ENCODE data around the gene XXYLT1. TPM values are rescaled to one million over a fixed set of nuclear protein-coding genes. Genes with fewer than 3 reads are reported as not detected.

XXYLT1 gene
- total and polyA plus RNA-seq, 2 of the 8 experiments (the other 6 are each of a cell fraction or from before 2014, with no cell fraction given): 18.9 to 23.8 TPM

GRCh38 chr3:195245531-195245951 lies 25.4 kb downstream of the XXYLT1 start:
- no peak overlapping the region for H2BK20ac ChIP-seq (ENCODE audit: low read length)
- peaks cover 0 to 6% (median 2%) of the 10 kb centered on the region in 4 experiments; a peak in 6 of 7 replicates for H3K4me1 ChIP-seq (replicated peaks in 1 of 4; ENCODE audit: control insufficient read depth in 3 of 4, insufficient read depth in 4 of 4, low read length in 3 of 4)
- no peak overlapping the region for H2BK12ac ChIP-seq (ENCODE audit: low read depth, low read length)
- H3K4me2 ChIP-seq (ENCODE audit: insufficient read depth in 1 of 2, low read depth in 2 of 2, low read length in 2 of 2): no peak overlapping the region
- no peaks in the 10 kb centered on the region for H3K36me3 ChIP-seq (ENCODE audit: control insufficient read depth in 2 of 4, insufficient read depth in 4 of 4, low read length in 3 of 4)
- no peaks in the 10 kb centered on the region; a peak in 1 of 4 replicates for H3K9me3 ChIP-seq (ENCODE audit: insufficient read depth in 2 of 2, low read depth in 1 of 2, low read length in 1 of 2)
- no peak for TF ChIP-seq BRCA1 (IDR thresholded peaks at IDR 0.05; ENCODE audit: low read depth, low read length)
- TF ChIP-seq RFX5 (IDR thresholded peaks at IDR 0.05; ENCODE audit: borderline replicate concordance, low read depth, low read length): no peak
- no peak for TF ChIP-seq GABPA (IDR thresholded peaks at IDR 0.05; ENCODE audit: borderline replicate concordance, insufficient read depth, low read length)
- TF ChIP-seq CBX5 (IDR thresholded peaks at IDR 0.05; ENCODE audit: low read depth, low read length): no peak
- no peak for TF ChIP-seq SP2 (IDR thresholded peaks at IDR 0.05; ENCODE audit: low read length)
- H3K27me3 ChIP-seq (replicated peaks in 1 of 4; ENCODE audit: control insufficient read depth in 3 of 4, extremely low read depth in 1 of 4, insufficient read depth in 3 of 4, low read length in 3 of 4): no peaks in the 10 kb centered on the region
- peaks cover 0 to 73% of the 10 kb centered on the region in 2 experiments; a peak in 3 of 4 replicates for H3K79me2 ChIP-seq (ENCODE audit: control insufficient read depth in 1 of 2, insufficient read depth in 2 of 2, low read length in 2 of 2)
- peaks cover 2 to 16% of the 10 kb centered on the region in 2 experiments for H4K20me1 ChIP-seq (replicated peaks in 1 of 2; ENCODE audit: control insufficient read depth in 1 of 2, insufficient read depth in 2 of 2, low read length in 2 of 2)
- no peak for DNase-seq (ENCODE audit: low read depth in 1 of 2, low spot score in 2 of 2)
- no peak overlapping the region for H3K27ac ChIP-seq (ENCODE audit: low read depth, low read length)
- H3K23me2 ChIP-seq (ENCODE audit: low read depth, low read length): 0 out of 2 replicates have a peak, but pooled peaks cover 2% of the 10 kb centered on the region
- POLR2A ChIA-PET (ENCODE audit: partially characterized antibody): no interaction called here
- H2BK5ac ChIP-seq (ENCODE audit: low read depth, low read length): no peak overlapping the region
- H2BK15ac ChIP-seq (ENCODE audit: low read length): no peak overlapping the region
- no peak overlapping the region for H4K91ac ChIP-seq (replicated peaks; ENCODE audit: insufficient read length, low read length)
- peaks cover 30% of the 10 kb centered on the region for H3K79me1 ChIP-seq (ENCODE audit: low read depth, low read length)
- 94% methylated on average over 16 of the region's 16 CpGs; no CpG with 5 or more reads in 1 of the 2 experiments for WGBS, 2 experiments (ENCODE audit: extremely low coverage in 1 of 2, insufficient coverage in 1 of 2, insufficient read length in 1 of 2, insufficient replicate concordance in 2 of 2, low coverage in 1 of 2, low lambda C conversion rate in 2 of 2, missing lambda C conversion rate in 1 of 2)
- no peak overlapping the region for H3K14ac ChIP-seq (ENCODE audit: insufficient read length)
- CTCF ChIA-PET (ENCODE audit: partially characterized antibody): interaction anchor here (0.8 to 1.3 kb wide), 3 partner anchors 9 to 21 kb away, joined by 3 read pairs; no protein-coding TSS in a partner anchor
- H3K18ac ChIP-seq (ENCODE audit: extremely low read depth, low read length): no peak overlapping the region
- H3K4me3 ChIP-seq (ENCODE audit: extremely low read depth in 1 of 4, insufficient read depth in 2 of 4, low read depth in 3 of 4, low read length in 4 of 4): no peak overlapping the region
- no peak overlapping the region for H3K4ac ChIP-seq (replicated peaks; ENCODE audit: insufficient read length, low read depth, low read length)
- no peak overlapping the region for H3K23ac ChIP-seq (ENCODE audit: insufficient read length)
- H4K5ac ChIP-seq (ENCODE audit: insufficient read length, low read depth, low read length): no peak overlapping the region
- no peak overlapping the region for H4K8ac ChIP-seq (ENCODE audit: extremely low read depth, insufficient read depth, low read length)
- H3K9ac ChIP-seq (replicated peaks in 1 of 4; ENCODE audit: extremely low read depth in 1 of 4, low read depth in 3 of 4, low read length in 3 of 4): no peak overlapping the region
- no peak overlapping the region for H2BK120ac ChIP-seq (replicated peaks; ENCODE audit: low read depth, low read length)
- H3K56ac ChIP-seq (replicated peaks; ENCODE audit: insufficient read length, low read depth, low read length): no peak overlapping the region
- no peak overlapping the region for H2AK5ac ChIP-seq (ENCODE audit: low read depth, low read length)
- no peak for FAIRE-seq
- H2AFZ ChIP-seq (ENCODE audit: low read length): no peak overlapping the region
